A673 (cell line): ENCODE measurements around the gene EFHC2. TPM values are rescaled to one million over a fixed set of nuclear protein-coding genes. Genes with fewer than 3 reads are reported as not detected.

Experiments
- BruUV-seq: library from RNA; stranded (reverse); fragments of 400-500 nt; replicated peaks from 2 replicates; lab custom pipeline; 2021; lab: Mats Ljungman, UMichigan
- CTCF ChIA-PET: fragments of 300-600 bp; sonication (Branson Sonifier 250); formaldehyde crosslinking; loops from one replicate; lab custom pipeline; 2022; ENCODE audit warnings: antibody characterized with exemption; lab: Charles Lee
- POLR2A ChIA-PET: fragments of 300-600 bp; sonication (Branson Sonifier 250); formaldehyde crosslinking; loops from one replicate; lab custom pipeline; 2022; ENCODE audit warnings: antibody characterized with exemption; ENCODE audit not compliant: low non-redundant PET; lab: Charles Lee
- DNase-seq: peaks from one replicate; pipeline ENCODE4 v3.0.0-alpha.2; 2015; ENCODE audit warnings: low spot score
- H3K27ac ChIP-seq: fragments of 200-600 bp; sonication (generic); 2 replicates; pipeline ENCODE4 v1.5.1; 2016; ENCODE audit warnings: mixed run types, low read depth, mild to moderate bottlenecking, mixed read lengths, antibody characterized with exemption, low read length; ENCODE audit not compliant: poor library complexity, severe bottlenecking
- H3K27me3 ChIP-seq: fragments of 200-600 bp; sonication (generic); replicated peaks from 2 replicates; pipeline ENCODE4 v1.6.1; 2017; ENCODE audit warnings: mixed run types, low read depth, mild to moderate bottlenecking, mixed read lengths, antibody characterized with exemption, low read length; ENCODE audit not compliant: insufficient read depth, poor library complexity
- H3K36me3 ChIP-seq: fragments of 200-600 bp; sonication (generic); 2 replicates; pipeline ENCODE4 v1.6.1; 2016; ENCODE audit warnings: mixed run types, mild to moderate bottlenecking, mixed read lengths, antibody characterized with exemption, low read length; ENCODE audit not compliant: insufficient read depth, poor library complexity, severe bottlenecking
- H3K4me1 ChIP-seq: fragments of 200-600 bp; sonication (generic); 2 replicates; pipeline ENCODE4 v1.6.1; 2017; ENCODE audit warnings: mixed run types, mild to moderate bottlenecking, mixed read lengths, antibody characterized with exemption, low read length; ENCODE audit not compliant: insufficient read depth, poor library complexity, severe bottlenecking
- H3K4me3 ChIP-seq: fragments of 200-600 bp; sonication (generic); 2 replicates; pipeline ENCODE4 v1.5.1; 2016; ENCODE audit warnings: low read depth, mixed run types, mild to moderate bottlenecking, mixed read lengths, low read length; ENCODE audit not compliant: poor library complexity, severe bottlenecking
- H3K9me3 ChIP-seq: fragments of 200-600 bp; sonication (generic); 2 replicates; pipeline ENCODE4 v1.6.1; 2016; ENCODE audit warnings: mixed run types, low read depth, mild to moderate bottlenecking, mixed read lengths, antibody characterized with exemption, low read length; ENCODE audit not compliant: poor library complexity, severe bottlenecking
- EZH2 ChIP-seq: fragments of 200-600 bp; sonication (generic); IDR thresholded peaks from 2 replicates; pipeline ENCODE4 v1.6.1; 2017; ENCODE audit warnings: borderline replicate concordance, low read depth, mild to moderate bottlenecking, mixed read lengths, antibody characterized with exemption, low read length; ENCODE audit not compliant: poor library complexity, severe bottlenecking
- intact Hi-C: fragments of 100-400 bp; cut with micrococcal nuclease; formaldehyde crosslinking; loops from one replicate; pipeline ENCODE4 v1.10.0; 2022; ENCODE audit not compliant: unreplicated experiment
- total RNA-seq: library from RNA; stranded (reverse); gene quantifications from 2 replicates; pipeline ENCODE4 v1.2.3, GENCODE V29; 2021
- TF ChIP-seq, protein P1 (sequence below): fragments of 300-800, 200-600 bp; sonication (generic); conservative IDR thresholded peaks from 2 replicates; pipeline ENCODE4 v1.5.1; 2017; ENCODE audit warnings: low read depth, mild to moderate bottlenecking, antibody characterized with exemption, low read length, moderate library complexity, mixed read lengths

EFHC2 gene
- total RNA-seq, 1 experiment from 2014 or later = 0.11 TPM

DNA sequence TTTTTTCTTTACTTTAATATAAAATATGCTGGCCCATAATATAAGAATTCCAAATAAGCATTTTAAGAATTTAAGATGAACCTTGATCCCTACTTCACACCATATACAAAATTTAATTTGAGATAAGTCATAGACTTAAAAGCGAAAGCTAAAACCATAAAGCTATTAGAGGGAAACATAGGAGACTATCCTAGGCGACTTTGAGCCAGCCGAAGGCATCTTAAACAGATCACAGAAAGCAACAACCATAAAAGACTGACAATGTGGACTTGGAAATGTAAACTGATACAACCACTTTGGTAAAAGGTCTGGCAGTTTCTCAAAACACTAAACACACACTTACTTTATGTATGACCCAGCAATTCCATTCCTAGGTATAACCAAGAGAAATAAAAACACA, 125.0 kb downstream of the EFHC2 start:
- intact Hi-C loops = loop anchor here (10.0 kb wide), 1 partner anchor 56 kb away; no protein-coding TSS in a partner anchor
- H3K36me3 ChIP-seq = no peaks in the 10 kb centered on the region
- no peaks in the 10 kb centered on the region for H3K4me1 ChIP-seq
- TF ChIP-seq, protein P1, sequence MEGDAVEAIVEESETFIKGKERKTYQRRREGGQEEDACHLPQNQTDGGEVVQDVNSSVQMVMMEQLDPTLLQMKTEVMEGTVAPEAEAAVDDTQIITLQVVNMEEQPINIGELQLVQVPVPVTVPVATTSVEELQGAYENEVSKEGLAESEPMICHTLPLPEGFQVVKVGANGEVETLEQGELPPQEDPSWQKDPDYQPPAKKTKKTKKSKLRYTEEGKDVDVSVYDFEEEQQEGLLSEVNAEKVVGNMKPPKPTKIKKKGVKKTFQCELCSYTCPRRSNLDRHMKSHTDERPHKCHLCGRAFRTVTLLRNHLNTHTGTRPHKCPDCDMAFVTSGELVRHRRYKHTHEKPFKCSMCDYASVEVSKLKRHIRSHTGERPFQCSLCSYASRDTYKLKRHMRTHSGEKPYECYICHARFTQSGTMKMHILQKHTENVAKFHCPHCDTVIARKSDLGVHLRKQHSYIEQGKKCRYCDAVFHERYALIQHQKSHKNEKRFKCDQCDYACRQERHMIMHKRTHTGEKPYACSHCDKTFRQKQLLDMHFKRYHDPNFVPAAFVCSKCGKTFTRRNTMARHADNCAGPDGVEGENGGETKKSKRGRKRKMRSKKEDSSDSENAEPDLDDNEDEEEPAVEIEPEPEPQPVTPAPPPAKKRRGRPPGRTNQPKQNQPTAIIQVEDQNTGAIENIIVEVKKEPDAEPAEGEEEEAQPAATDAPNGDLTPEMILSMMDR = no peak
- TF ChIP-seq EZH2 = no peak
- peaks cover 28% of the 10 kb centered on the region for H3K27me3 ChIP-seq
- ChIA-PET POLR2A (no interaction called here), CTCF (no interaction called here)
- BruUV-seq = no TSS peak
- no peak overlapping the region for H3K27ac ChIP-seq
- DNase-seq = no peak
- no peak overlapping the region for H3K4me3 ChIP-seq
- no peaks in the 10 kb centered on the region for H3K9me3 ChIP-seq

DNA sequence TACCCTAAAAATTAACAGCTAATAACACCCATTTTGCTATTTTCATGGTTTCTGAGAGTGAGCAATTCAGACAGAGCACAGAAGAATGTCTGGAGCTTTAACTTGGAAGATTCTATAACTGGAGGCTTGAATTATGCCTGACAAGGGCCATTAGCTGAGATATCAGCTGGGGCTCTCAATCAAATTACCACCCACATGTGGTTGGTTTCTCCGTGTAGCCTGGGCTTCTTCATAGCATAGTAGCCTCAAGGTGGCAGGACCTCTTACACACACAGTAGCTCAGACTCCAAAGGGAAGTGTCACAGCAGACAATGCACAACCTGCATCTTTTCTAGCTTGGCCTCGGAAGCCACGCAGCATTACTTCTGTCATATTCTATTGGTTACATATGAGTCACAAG, 127.3 kb downstream of the EFHC2 start:
- intact Hi-C loops = loop anchor here (10.0 kb wide), 1 partner anchor 59 kb away; no protein-coding TSS in a partner anchor
- POLR2A ChIA-PET = no interaction called here

DNA sequence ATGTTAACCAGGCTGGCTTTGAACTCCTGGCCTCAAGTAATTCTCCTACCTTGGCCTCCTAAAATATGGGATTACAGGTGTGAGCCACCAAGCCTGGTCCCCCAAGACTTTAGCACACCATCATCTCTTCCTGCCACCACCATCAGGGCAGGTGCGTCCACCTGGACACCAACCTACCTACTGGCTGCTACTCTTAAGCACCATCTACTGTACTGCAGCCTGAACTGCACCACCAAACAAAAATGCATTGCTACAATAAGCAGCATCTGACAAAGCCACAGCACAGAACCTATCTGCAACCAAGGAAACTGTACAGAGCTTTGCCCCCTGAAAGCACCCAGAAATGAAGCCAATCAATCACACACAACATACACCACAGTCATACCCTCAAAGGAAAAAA, 139.7 kb downstream of the EFHC2 start:
- TF ChIP-seq EZH2 = no peak
- TF ChIP-seq, protein P1 = peak; percentile 43; the same call in 1 of the 2 replicates

More for the DNA sequence above, 127.3 kb downstream of the EFHC2 start:
- no peaks in the 10 kb centered on the region for H3K36me3 ChIP-seq
- no peak overlapping the region for H3K27ac ChIP-seq
- H3K4me1 ChIP-seq = no peaks in the 10 kb centered on the region
- TF ChIP-seq EZH2 = no peak
- TF ChIP-seq, protein P1 = no peak
- CTCF ChIA-PET = no interaction called here
- DNase-seq = no peak
- no TSS peak for BruUV-seq
- H3K9me3 ChIP-seq = no peaks in the 10 kb centered on the region
- peaks cover 24% of the 10 kb centered on the region for H3K27me3 ChIP-seq
- no peak overlapping the region for H3K4me3 ChIP-seq

More for the DNA sequence above, 139.7 kb downstream of the EFHC2 start:
- no peak for DNase-seq
- peaks cover 17% of the 10 kb centered on the region for H3K27me3 ChIP-seq
- H3K27ac ChIP-seq = no peak overlapping the region
- no TSS peak for BruUV-seq
- H3K36me3 ChIP-seq = no peaks in the 10 kb centered on the region
- H3K9me3 ChIP-seq = no peaks in the 10 kb centered on the region
- POLR2A ChIA-PET = no interaction called here
- intact Hi-C loops = loop anchor here (10.0 kb wide), 1 partner anchor 59 kb away; no protein-coding TSS in a partner anchor
- H3K4me3 ChIP-seq = no peak overlapping the region
- CTCF ChIA-PET = interaction anchor here (0.7 kb wide), 1 partner anchor 24 kb away, joined by 6 read pairs; no protein-coding TSS in a partner anchor
- H3K4me1 ChIP-seq = no peaks in the 10 kb centered on the region
